NOMO-1 treated with DMSO at 0.1 percent for 48 hours (cell line): ENCODE results near the gene PDGFRA.
A peak's percentile ranks its signal among the peaks of the same experiment; 100 is the strongest.
"Not testable (repeated sequence)": the region's sequence is repeated elsewhere in the genome, so short reads cannot be mapped to it uniquely, and the experiment has no call there.

Experiments used
- DNase-seq: peaks from one replicate; lab custom pipeline; 2025; ENCODE audit not compliant: unreplicated experiment; lab: John Stamatoyannopoulos, UW

PDGFRA gene

GRCh38 chr4:54227256-54228055, 1.6 kb upstream of the PDGFRA start:
- no peak for DNase-seq

GRCh38 chr4:54228056-54228527, 1.0 kb upstream of the PDGFRA start:
- DNase-seq: peak; percentile 17

- DNase-seq: no peak
Measured at GRCh38 chr4:54228546-54228945, 547 bp upstream of the PDGFRA start.

- no peak for DNase-seq
Measured at GRCh38 chr4:54229631-54230483, 764 bp downstream of the PDGFRA start.

GRCh38 chr4:54230484-54231418, 1.7 kb downstream of the PDGFRA start:
- DNase-seq: no peak

GRCh38 chr4:54231419-54231767, 2.3 kb downstream of the PDGFRA start:
- DNase-seq: no peak

GRCh38 chr4:54231768-54232688, 2.9 kb downstream of the PDGFRA start:
- DNase-seq: no peak

GRCh38 chr4:54233277-54233696, 4.2 kb downstream of the PDGFRA start:
- peak; percentile 64 for DNase-seq

- peak; percentile 69 for DNase-seq
Measured at GRCh38 chr4:54233697-54234496, 4.8 kb downstream of the PDGFRA start.

- DNase-seq: no peak
Measured at GRCh38 chr4:54234497-54235205, 5.6 kb downstream of the PDGFRA start.

- not testable (repeated sequence) for DNase-seq
Measured at GRCh38 chr4:54236316-54236715, 7.2 kb downstream of the PDGFRA start.

- no peak for DNase-seq
Measured at GRCh38 chr4:54237770-54238169, 8.7 kb downstream of the PDGFRA start.

GRCh38 chr4:54238389-54238788, 9.3 kb downstream of the PDGFRA start:
- no peak for DNase-seq

GRCh38 chr4:54241268-54241823, 12.3 kb downstream of the PDGFRA start:
- DNase-seq: not testable (repeated sequence)

GRCh38 chr4:54243541-54243940, 14.4 kb downstream of the PDGFRA start:
- not testable (repeated sequence) for DNase-seq

GRCh38 chr4:54252312-54252711, 23.2 kb downstream of the PDGFRA start:
- not testable (repeated sequence) for DNase-seq

GRCh38 chr4:54254116-54254914, 25.2 kb downstream of the PDGFRA start:
- no peak for DNase-seq
